Right lobe of liver (tissue), 4 donors: ENCODE measurements around the gene C19orf44.

Source experiments
- POLR2A ChIP-seq: fragments of 450-650 bp; IDR thresholded peaks from one replicate; pipeline ENCODE4 v1.6.1; 2017; ENCODE audit warnings: antibody characterized with exemption, mild to moderate bottlenecking
- TF ChIP-seq, protein P1 (sequence below), 4 donors: fragments of 200-600 bp in 3 of 4; fragments of 450-650 bp in 1 of 4; IDR thresholded peaks; one replicate each; pipeline versions ENCODE4 v1.5.1 to v1.8.0; 2016 to 2022; ENCODE audit warnings: antibody characterized with exemption in 4 of 4, mild to moderate bottlenecking in 2 of 4
- donor health status: DM: no; HTN: no; CAD: no.
- donor health status: DM: no; HTN: no; CAD: no.
- donor health status: DM: no; HTN: yes; CAD: no.

DNA sequence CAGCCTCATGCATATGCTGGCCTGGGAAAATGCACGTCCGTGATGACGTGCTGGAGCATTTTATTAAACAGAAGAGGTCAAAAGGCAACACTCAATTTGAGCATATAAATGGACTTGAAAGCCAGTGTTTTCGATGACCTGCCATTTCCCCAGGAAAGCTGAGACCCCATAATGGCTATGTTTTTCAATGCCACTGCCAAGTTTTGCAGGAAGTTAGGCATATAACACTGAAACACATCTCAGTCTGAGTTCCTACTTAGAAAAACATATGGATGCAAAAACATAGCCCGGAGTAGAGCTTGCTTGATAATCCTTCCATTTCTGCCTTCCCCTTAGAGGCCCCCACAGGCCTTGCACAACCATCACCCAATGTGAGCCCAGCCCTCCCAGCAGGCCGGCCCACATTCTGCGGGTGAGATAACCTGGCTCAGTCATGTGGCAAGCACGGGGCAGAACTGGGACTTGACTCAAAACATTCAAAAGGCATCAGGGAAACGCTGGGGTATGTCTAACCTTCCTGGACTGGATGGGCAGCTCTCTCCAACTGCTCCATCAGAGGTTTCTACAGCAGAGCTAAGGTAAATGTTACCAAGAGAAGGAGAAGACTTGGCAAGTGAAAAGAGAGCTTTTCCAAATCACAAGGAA, 49.3 kb upstream of the C19orf44 start:
- TF ChIP-seq, protein P1, sequence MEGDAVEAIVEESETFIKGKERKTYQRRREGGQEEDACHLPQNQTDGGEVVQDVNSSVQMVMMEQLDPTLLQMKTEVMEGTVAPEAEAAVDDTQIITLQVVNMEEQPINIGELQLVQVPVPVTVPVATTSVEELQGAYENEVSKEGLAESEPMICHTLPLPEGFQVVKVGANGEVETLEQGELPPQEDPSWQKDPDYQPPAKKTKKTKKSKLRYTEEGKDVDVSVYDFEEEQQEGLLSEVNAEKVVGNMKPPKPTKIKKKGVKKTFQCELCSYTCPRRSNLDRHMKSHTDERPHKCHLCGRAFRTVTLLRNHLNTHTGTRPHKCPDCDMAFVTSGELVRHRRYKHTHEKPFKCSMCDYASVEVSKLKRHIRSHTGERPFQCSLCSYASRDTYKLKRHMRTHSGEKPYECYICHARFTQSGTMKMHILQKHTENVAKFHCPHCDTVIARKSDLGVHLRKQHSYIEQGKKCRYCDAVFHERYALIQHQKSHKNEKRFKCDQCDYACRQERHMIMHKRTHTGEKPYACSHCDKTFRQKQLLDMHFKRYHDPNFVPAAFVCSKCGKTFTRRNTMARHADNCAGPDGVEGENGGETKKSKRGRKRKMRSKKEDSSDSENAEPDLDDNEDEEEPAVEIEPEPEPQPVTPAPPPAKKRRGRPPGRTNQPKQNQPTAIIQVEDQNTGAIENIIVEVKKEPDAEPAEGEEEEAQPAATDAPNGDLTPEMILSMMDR (IDR thresholded peaks at IDR 0.05), result no peak
- no peak for TF ChIP-seq POLR2A
